Astrocyte of the spinal cord (primary cell): Measurements from ENCODE around the gene SEC22C.

Experiments used
- DNase-seq: peaks from one replicate; pipeline ENCODE4 v3.0.0; 2011; ENCODE audit warnings: low read depth, low spot score
- H3K4me3 ChIP-seq: 2 replicates; pipeline ENCODE4 v1.5.1; 2011; ENCODE audit warnings: low read depth, mild to moderate bottlenecking, low read length, moderate library complexity
- in situ Hi-C: cut with HindIII; loops from 2 replicates; pipeline ENCODE4 v1.10.0; 2017; ENCODE audit warnings: low sequenced_read_pairs
- TF ChIP-seq, protein P1 (sequence below): IDR thresholded peaks from 2 replicates; pipeline ENCODE4 v1.5.1; 2012; ENCODE audit warnings: low read depth, mild to moderate bottlenecking, low read length, inconsistent platforms

The SEC22C gene

DNA sequence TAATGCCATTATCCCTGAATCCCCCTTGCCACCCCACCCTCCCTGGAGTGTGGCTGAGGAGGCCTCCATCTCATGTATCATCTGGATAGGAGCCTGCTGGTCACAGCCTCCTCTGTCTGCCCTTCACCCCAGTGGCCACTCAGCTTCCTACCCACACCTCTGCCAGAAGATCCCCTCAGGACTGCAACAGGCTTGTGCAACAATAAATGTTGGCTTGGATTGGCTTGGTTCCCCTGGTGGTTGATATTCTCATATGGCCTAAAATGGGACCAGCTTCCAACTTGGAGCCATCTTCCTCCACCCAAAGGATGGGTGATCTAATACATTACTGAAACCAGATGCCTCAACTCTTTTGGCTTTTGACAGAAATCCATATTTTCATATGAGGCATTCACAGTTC lies 44.4 kb downstream of the SEC22C start:
- TF ChIP-seq, protein P1, sequence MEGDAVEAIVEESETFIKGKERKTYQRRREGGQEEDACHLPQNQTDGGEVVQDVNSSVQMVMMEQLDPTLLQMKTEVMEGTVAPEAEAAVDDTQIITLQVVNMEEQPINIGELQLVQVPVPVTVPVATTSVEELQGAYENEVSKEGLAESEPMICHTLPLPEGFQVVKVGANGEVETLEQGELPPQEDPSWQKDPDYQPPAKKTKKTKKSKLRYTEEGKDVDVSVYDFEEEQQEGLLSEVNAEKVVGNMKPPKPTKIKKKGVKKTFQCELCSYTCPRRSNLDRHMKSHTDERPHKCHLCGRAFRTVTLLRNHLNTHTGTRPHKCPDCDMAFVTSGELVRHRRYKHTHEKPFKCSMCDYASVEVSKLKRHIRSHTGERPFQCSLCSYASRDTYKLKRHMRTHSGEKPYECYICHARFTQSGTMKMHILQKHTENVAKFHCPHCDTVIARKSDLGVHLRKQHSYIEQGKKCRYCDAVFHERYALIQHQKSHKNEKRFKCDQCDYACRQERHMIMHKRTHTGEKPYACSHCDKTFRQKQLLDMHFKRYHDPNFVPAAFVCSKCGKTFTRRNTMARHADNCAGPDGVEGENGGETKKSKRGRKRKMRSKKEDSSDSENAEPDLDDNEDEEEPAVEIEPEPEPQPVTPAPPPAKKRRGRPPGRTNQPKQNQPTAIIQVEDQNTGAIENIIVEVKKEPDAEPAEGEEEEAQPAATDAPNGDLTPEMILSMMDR = no peak
- H3K4me3 ChIP-seq = no peak overlapping the region
- in situ Hi-C loops = no loop called here

DNA sequence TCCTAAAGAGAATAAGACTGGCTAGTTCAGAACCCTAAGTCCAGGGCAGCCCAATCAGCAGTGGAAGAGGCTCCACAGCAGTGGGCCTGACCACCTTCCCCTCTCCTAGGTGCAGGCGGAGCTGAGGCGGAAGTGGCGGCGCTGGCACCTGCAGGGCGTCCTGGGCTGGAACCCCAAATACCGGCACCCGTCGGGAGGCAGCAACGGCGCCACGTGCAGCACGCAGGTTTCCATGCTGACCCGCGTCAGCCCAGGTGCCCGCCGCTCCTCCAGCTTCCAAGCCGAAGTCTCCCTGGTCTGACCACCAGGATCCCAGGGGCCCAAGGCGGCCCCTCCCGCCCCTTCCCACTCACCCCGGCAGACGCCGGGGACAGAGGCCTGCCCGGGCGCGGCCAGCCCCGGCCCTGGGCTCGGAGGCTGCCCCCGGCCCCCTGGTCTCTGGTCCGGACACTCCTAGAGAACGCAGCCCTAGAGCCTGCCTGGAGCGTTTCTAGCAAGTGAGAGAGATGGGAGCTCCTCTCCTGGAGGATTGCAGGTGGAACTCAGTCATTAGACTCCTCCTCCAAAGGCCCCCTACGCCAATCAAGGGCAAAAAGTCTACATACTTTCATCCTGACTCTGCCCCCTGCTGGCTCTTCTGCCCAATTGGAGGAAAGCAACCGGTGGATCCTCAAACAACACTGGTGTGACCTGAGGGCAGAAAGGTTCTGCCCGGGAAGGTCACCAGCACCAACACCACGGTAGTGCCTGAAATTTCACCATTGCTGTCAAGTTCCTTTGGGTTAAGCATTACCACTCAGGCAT lies 45.6 kb downstream of the SEC22C start:
- TF ChIP-seq, protein P1 = peak; percentile 47
- H3K4me3 ChIP-seq = no peak overlapping the region
- in situ Hi-C loops = no loop called here
- no peak for DNase-seq

More for the DNA sequence above, 44.4 kb downstream of the SEC22C start:
- DNase-seq = no peak

DNA sequence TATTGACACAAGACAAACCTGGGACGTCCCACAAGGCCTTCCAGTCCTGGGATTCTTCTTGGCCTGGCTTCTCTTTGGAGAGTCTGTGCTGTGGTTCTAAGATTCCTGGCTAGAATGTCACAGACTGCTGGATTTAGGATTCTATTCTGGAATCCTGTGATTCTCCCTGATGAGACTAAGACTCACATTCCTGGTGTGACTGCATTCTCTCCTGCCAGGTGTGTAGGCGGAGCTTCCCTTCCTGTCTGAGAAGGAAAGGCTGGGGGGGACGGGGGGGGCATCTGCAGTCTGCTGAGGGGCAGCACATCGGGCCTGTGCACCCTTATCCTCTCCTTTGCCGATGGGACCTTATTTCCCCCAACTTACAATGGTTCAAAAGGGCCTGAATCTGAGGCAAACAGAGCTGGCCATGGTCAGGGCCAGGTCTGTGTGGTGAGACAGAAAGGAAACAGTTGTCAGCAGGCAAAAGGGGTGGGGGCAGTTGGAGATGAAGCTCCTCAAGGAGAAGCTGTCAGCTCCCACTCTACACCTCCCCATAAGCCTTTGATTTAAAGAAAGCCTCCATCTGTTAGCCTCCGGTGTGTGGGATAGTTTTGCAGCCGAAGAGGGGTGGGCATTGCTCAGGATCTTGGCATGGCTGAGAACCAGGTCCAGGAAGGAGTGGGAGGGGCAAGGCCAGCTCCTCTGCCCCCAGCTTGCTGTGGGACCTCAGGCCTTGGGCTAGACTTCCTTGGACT lies 48.4 kb downstream of the SEC22C start:
- H3K4me3 ChIP-seq = no peak overlapping the region
- DNase-seq = no peak
- TF ChIP-seq, protein P1 = no peak
- in situ Hi-C loops = no loop called here

DNA sequence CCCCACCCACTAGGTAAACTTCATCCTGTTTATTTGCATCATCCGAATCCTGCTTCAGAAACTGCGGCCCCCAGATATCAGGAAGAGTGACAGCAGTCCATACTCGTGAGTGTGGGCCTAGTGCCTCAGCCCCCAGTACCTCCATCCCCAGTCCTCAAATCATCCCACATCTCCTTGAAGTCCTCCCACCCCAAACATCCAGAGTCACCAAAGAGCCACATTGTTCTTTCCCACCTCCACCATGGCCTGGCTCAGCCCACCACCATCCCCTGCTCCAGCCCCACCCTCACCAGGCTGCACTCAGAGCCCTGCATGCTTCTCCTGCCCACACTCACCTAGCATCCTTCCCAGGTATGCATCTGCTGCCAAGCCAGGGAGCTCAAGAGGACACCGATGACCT lies 49.5 kb downstream of the SEC22C start:
- no peak for DNase-seq
- no peak overlapping the region for H3K4me3 ChIP-seq
- TF ChIP-seq, protein P1 = no peak
- in situ Hi-C loops = no loop called here

GRCh38 chr3:42531470-42531869 lies 50.3 kb downstream of the SEC22C start:
- DNase-seq = no peak
- in situ Hi-C loops = no loop called here
- H3K4me3 ChIP-seq = no peak overlapping the region
- TF ChIP-seq, protein P1 = no peak

- no peak for DNase-seq
- no peak overlapping the region for H3K4me3 ChIP-seq
- in situ Hi-C loops = no loop called here
- TF ChIP-seq, protein P1 = no peak
Observed at GRCh38 chr3:42530073-42530472, 51.7 kb downstream of the SEC22C start.
